Trophoblast cell (in vitro differentiated cells and primary cell): ENCODE results near the gene HHATL.

Experiments
- DNase-seq, 2 donors: peaks; one replicate each; pipeline ENCODE4 v3.0.0-alpha.2; 2016
- H2AFZ ChIP-seq: 2 replicates; pipeline ENCODE4 v1.6.1; 2013; ENCODE audit warnings: low read length, moderate library complexity, mild to moderate bottlenecking; ENCODE audit not compliant: insufficient read depth, poor library complexity
- H2AK5ac ChIP-seq: 2 replicates; pipeline ENCODE4 v1.6.1; 2013; ENCODE audit warnings: mild to moderate bottlenecking, low read length
- H2BK120ac ChIP-seq: 2 replicates; pipeline ENCODE4 v1.6.1; 2013; ENCODE audit warnings: low read length, mild to moderate bottlenecking, moderate library complexity; ENCODE audit not compliant: insufficient read depth, poor library complexity
- H2BK12ac ChIP-seq: 2 replicates; pipeline ENCODE4 v1.6.1; 2013; ENCODE audit warnings: mild to moderate bottlenecking, low read length, moderate library complexity
- H2BK5ac ChIP-seq: 2 replicates; pipeline ENCODE4 v1.6.1; 2013; ENCODE audit warnings: low read length, low read depth, moderate library complexity, mild to moderate bottlenecking; ENCODE audit not compliant: poor library complexity
- H3K14ac ChIP-seq: 2 replicates; pipeline ENCODE4 v1.6.1; 2013; ENCODE audit warnings: mild to moderate bottlenecking, low read length
- H3K18ac ChIP-seq: 2 replicates; pipeline ENCODE4 v1.6.1; 2013; ENCODE audit warnings: mild to moderate bottlenecking, low read length
- H3K23ac ChIP-seq: 2 replicates; pipeline ENCODE4 v1.6.1; 2013; ENCODE audit warnings: low read length
- H3K27ac ChIP-seq: 2 replicates; pipeline ENCODE4 v1.5.1; 2013; ENCODE audit warnings: low read depth, mild to moderate bottlenecking, inconsistent platforms, low read length, moderate library complexity
- H3K27me3 ChIP-seq: 2 replicates; pipeline ENCODE4 v1.6.1; 2013; ENCODE audit warnings: inconsistent platforms, mild to moderate bottlenecking, low read length, moderate library complexity; ENCODE audit not compliant: insufficient read depth
- H3K36me3 ChIP-seq, 2 experiments: 1 replicate in 1 of 2; 2 replicates in 1 of 2; pipeline ENCODE4 v1.6.1; 2013; ENCODE audit warnings: low read length in 2 of 2, mild to moderate bottlenecking in 2 of 2, moderate library complexity in 1 of 2; ENCODE audit not compliant: insufficient read depth in 2 of 2, control insufficient read depth in 1 of 2
- H3K4ac ChIP-seq: 2 replicates; pipeline ENCODE4 v1.6.1; 2013; ENCODE audit warnings: low read depth, mild to moderate bottlenecking, low read length, moderate library complexity
- H3K4me1 ChIP-seq, 2 experiments: 1 replicate in 1 of 2; 2 replicates in 1 of 2; pipeline ENCODE4 v1.6.1; 2013; ENCODE audit warnings: low read length in 2 of 2, mild to moderate bottlenecking in 2 of 2, moderate library complexity in 1 of 2; ENCODE audit not compliant: insufficient read depth in 2 of 2, control insufficient read depth in 1 of 2
- H3K4me2 ChIP-seq: 2 replicates; pipeline ENCODE4 v1.6.1; 2013; ENCODE audit warnings: inconsistent platforms, mild to moderate bottlenecking, low read length, moderate library complexity
- H3K4me3 ChIP-seq: 2 replicates; pipeline ENCODE4 v1.5.1; 2013; ENCODE audit warnings: mild to moderate bottlenecking, low read depth, low read length, inconsistent platforms
- H3K79me1 ChIP-seq: one replicate; pipeline ENCODE4 v1.6.1; 2013; ENCODE audit warnings: low read length
- H3K79me2 ChIP-seq: 2 replicates; pipeline ENCODE4 v1.6.1; 2013; ENCODE audit warnings: low read length, mild to moderate bottlenecking; ENCODE audit not compliant: control insufficient read depth, insufficient read depth, poor library complexity
- H3K9ac ChIP-seq: 2 replicates; pipeline ENCODE4 v1.6.1; 2013; ENCODE audit warnings: mild to moderate bottlenecking, low read length
- H3K9me3 ChIP-seq: 2 replicates; pipeline ENCODE4 v1.6.1; 2013; ENCODE audit warnings: low read depth, mild to moderate bottlenecking, control low read depth, inconsistent platforms, low read length; ENCODE audit not compliant: insufficient read depth
- H4K12ac ChIP-seq: 2 replicates; pipeline ENCODE4 v1.6.1; 2013; ENCODE audit warnings: low read depth, mild to moderate bottlenecking, low read length, moderate library complexity
- H4K8ac ChIP-seq: 2 replicates; pipeline ENCODE4 v1.6.1; 2013; ENCODE audit warnings: low read depth, mild to moderate bottlenecking, low read length, moderate library complexity
- H4K91ac ChIP-seq: one replicate; pipeline ENCODE4 v1.6.1; 2013; ENCODE audit warnings: low read depth, mild to moderate bottlenecking, low read length, moderate library complexity
- WGBS: extraction: QIAGEN DNeasy Blood & Tissue Kit; methylation state at CpG from one replicate; pipeline ENCODE4 v1.1.7; 2013; ENCODE audit warnings: missing lambda C conversion rate; ENCODE audit not compliant: insufficient read length, insufficient coverage; ENCODE audit errors: extremely low coverage; 5-methylcytosine and 5-hydroxymethylcytosine counted together

Gene HHATL

GRCh38 chr3:42714171-42714852, 11.7 kb upstream of the HHATL start:
- DNase-seq: no peak
- H3K79me2 ChIP-seq: no peaks in the 10 kb centered on the region
- H3K4me2 ChIP-seq: no peak overlapping the region
- no peak overlapping the region for H3K14ac ChIP-seq
- no peak overlapping the region for H3K4ac ChIP-seq
- H3K4me1 ChIP-seq: no peaks in the 10 kb centered on the region
- no peak overlapping the region for H3K23ac ChIP-seq
- no CpG with 5 or more reads among the region's 4 CpGs for WGBS
- no peak overlapping the region for H2AK5ac ChIP-seq
- H3K4me3 ChIP-seq: no peak overlapping the region
- H4K8ac ChIP-seq: no peak overlapping the region
- no peak overlapping the region for H2AFZ ChIP-seq
- no peak overlapping the region for H3K18ac ChIP-seq
- no peak overlapping the region for H2BK5ac ChIP-seq
- H3K79me1 ChIP-seq: no peaks in the 10 kb centered on the region
- H3K27ac ChIP-seq: no peak overlapping the region
- no peak overlapping the region for H2BK120ac ChIP-seq
- H4K91ac ChIP-seq: no peak overlapping the region
- no peak overlapping the region for H3K9ac ChIP-seq
- H3K27me3 ChIP-seq: no peaks in the 10 kb centered on the region
- no peaks in the 10 kb centered on the region for H3K9me3 ChIP-seq
- H4K12ac ChIP-seq: no peak overlapping the region
- no peaks in the 10 kb centered on the region for H3K36me3 ChIP-seq
- H2BK12ac ChIP-seq: no peak overlapping the region

GRCh38 chr3:42713747-42714146, 11.1 kb upstream of the HHATL start:
- no peak overlapping the region for H3K9ac ChIP-seq
- H3K18ac ChIP-seq: no peak overlapping the region
- no peak overlapping the region for H3K4ac ChIP-seq
- H3K23ac ChIP-seq: no peak overlapping the region
- H3K27ac ChIP-seq: no peak overlapping the region
- H4K91ac ChIP-seq: no peak overlapping the region
- no peaks in the 10 kb centered on the region for H3K27me3 ChIP-seq
- no peaks in the 10 kb centered on the region for H3K79me1 ChIP-seq
- WGBS: no CpG with 5 or more reads among the region's 2 CpGs
- no peak overlapping the region for H3K14ac ChIP-seq
- H2BK120ac ChIP-seq: no peak overlapping the region
- no peak overlapping the region for H4K12ac ChIP-seq
- H3K36me3 ChIP-seq: no peaks in the 10 kb centered on the region
- DNase-seq: no peak
- no peak overlapping the region for H4K8ac ChIP-seq
- no peak overlapping the region for H2AK5ac ChIP-seq
- H3K4me2 ChIP-seq: no peak overlapping the region
- no peak overlapping the region for H2BK5ac ChIP-seq
- H2BK12ac ChIP-seq: no peak overlapping the region
- peaks cover 1% of the 10 kb centered on the region for H3K9me3 ChIP-seq
- no peak overlapping the region for H3K4me3 ChIP-seq
- no peak overlapping the region for H2AFZ ChIP-seq
- H3K79me2 ChIP-seq: no peaks in the 10 kb centered on the region
- H3K4me1 ChIP-seq: no peaks in the 10 kb centered on the region

GRCh38 chr3:42712688-42713372, 10.2 kb upstream of the HHATL start:
- Histone ChIP-seq H4K91ac (no peak overlapping the region), H3K27me3 (no peaks in the 10 kb centered on the region), H2BK120ac (no peak overlapping the region), H3K9me3 (peaks cover 1% of the 10 kb centered on the region), H3K4me3 (no peak overlapping the region), H2AK5ac (no peak overlapping the region), H2AFZ (no peak overlapping the region), H3K18ac (no peak overlapping the region), H4K12ac (no peak overlapping the region), H3K27ac (no peak overlapping the region), H4K8ac (no peak overlapping the region), H2BK5ac (no peak overlapping the region), H3K79me2 (no peaks in the 10 kb centered on the region), H3K14ac (no peak overlapping the region), H3K4ac (no peak overlapping the region), H3K4me1 (no peaks in the 10 kb centered on the region), H3K4me2 (no peak overlapping the region), H3K36me3 (no peaks in the 10 kb centered on the region), H3K9ac (no peak overlapping the region), H2BK12ac (no peak overlapping the region), H3K79me1 (no peaks in the 10 kb centered on the region), H3K23ac (no peak overlapping the region)
- WGBS: no CpG with 5 or more reads among the region's 5 CpGs
- no peak for DNase-seq

- no peaks in the 10 kb centered on the region for H3K27me3 ChIP-seq
- no CpG with 5 or more reads among the region's 4 CpGs for WGBS
- no peak overlapping the region for H2AK5ac ChIP-seq
- H3K4me1 ChIP-seq: no peaks in the 10 kb centered on the region
- no peak overlapping the region for H3K27ac ChIP-seq
- no peak overlapping the region for H2BK5ac ChIP-seq
- no peak overlapping the region for H4K8ac ChIP-seq
- no peak overlapping the region for H3K4ac ChIP-seq
- H3K14ac ChIP-seq: no peak overlapping the region
- H3K9me3 ChIP-seq: peaks cover 1% of the 10 kb centered on the region
- H4K12ac ChIP-seq: no peak overlapping the region
- H3K4me2 ChIP-seq: no peak overlapping the region
- H2AFZ ChIP-seq: no peak overlapping the region
- no peak overlapping the region for H3K18ac ChIP-seq
- DNase-seq: no peak
- no peak overlapping the region for H3K4me3 ChIP-seq
- H3K36me3 ChIP-seq: no peaks in the 10 kb centered on the region
- H3K79me2 ChIP-seq: no peaks in the 10 kb centered on the region
- no peak overlapping the region for H3K9ac ChIP-seq
- no peak overlapping the region for H3K23ac ChIP-seq
- no peak overlapping the region for H2BK120ac ChIP-seq
- no peak overlapping the region for H4K91ac ChIP-seq
- no peak overlapping the region for H2BK12ac ChIP-seq
- no peaks in the 10 kb centered on the region for H3K79me1 ChIP-seq
Measured at GRCh38 chr3:42712344-42712648, 9.7 kb upstream of the HHATL start.
